ENCODE measurements around the gene HMGB4.

Gene HMGB4

GRCh38 chr1:33848205-33848937 is 15.5 kb upstream of the HMGB4 start:
- DNase-seq (ENCODE audit: low spot score), result no peak

- peak; percentile 19 for DNase-seq (ENCODE audit: low spot score)
Observed at GRCh38 chr1:33849211-33849610, 14.7 kb upstream of the HMGB4 start.

- no peak for DNase-seq (ENCODE audit: low spot score)
Observed at GRCh38 chr1:33850481-33850880, 13.4 kb upstream of the HMGB4 start.

GRCh38 chr1:33852711-33853110 is 11.2 kb upstream of the HMGB4 start:
- DNase-seq (ENCODE audit: low spot score), result no peak

- no peak for DNase-seq (ENCODE audit: low spot score)
Observed at GRCh38 chr1:33853431-33853830, 10.4 kb upstream of the HMGB4 start.

- DNase-seq (ENCODE audit: low spot score), result no peak
Observed at GRCh38 chr1:33854091-33854490, 9.8 kb upstream of the HMGB4 start.

GRCh38 chr1:33860671-33861070 is 3.2 kb upstream of the HMGB4 start:
- DNase-seq (ENCODE audit: low spot score), result peak; percentile 11

GRCh38 chr1:33864460-33865389 is 846 bp downstream of the HMGB4 start:
- peak; percentile 8 for DNase-seq (ENCODE audit: low spot score)

- peak; percentile 71 for DNase-seq (ENCODE audit: low spot score)
Observed at GRCh38 chr1:33866281-33866680, 2.4 kb downstream of the HMGB4 start.

- no peak for DNase-seq (ENCODE audit: low spot score)
Observed at GRCh38 chr1:33867684-33868083, 3.8 kb downstream of the HMGB4 start.

- DNase-seq (ENCODE audit: low spot score), result no peak
Observed at GRCh38 chr1:33872275-33872674, 8.4 kb downstream of the HMGB4 start.

- peak; percentile 75 for DNase-seq (ENCODE audit: low spot score)
Observed at GRCh38 chr1:33872683-33873082, 8.8 kb downstream of the HMGB4 start.

GRCh38 chr1:33874636-33875035 is 10.8 kb downstream of the HMGB4 start:
- no peak for DNase-seq (ENCODE audit: low spot score)

GRCh38 chr1:33875862-33876261 is 12.0 kb downstream of the HMGB4 start:
- no peak for DNase-seq (ENCODE audit: low spot score)

- DNase-seq (ENCODE audit: low spot score), result peak; percentile 58
Observed at GRCh38 chr1:33876970-33877650, 13.2 kb downstream of the HMGB4 start.

GRCh38 chr1:33878392-33878791 is 14.5 kb downstream of the HMGB4 start:
- no peak for DNase-seq (ENCODE audit: low spot score)

GRCh38 chr1:33880305-33880704 is 16.4 kb downstream of the HMGB4 start:
- DNase-seq (ENCODE audit: low spot score), result no peak

GRCh38 chr1:33886496-33886895 is 22.6 kb downstream of the HMGB4 start:
- no peak for DNase-seq (ENCODE audit: low spot score)

GRCh38 chr1:33893147-33893830 is 29.4 kb downstream of the HMGB4 start:
- DNase-seq (ENCODE audit: low spot score), result peak; percentile 40

GRCh38 chr1:33895396-33895795 is 31.5 kb downstream of the HMGB4 start:
- no peak for DNase-seq (ENCODE audit: low spot score)

GRCh38 chr1:33895976-33896375 is 32.1 kb downstream of the HMGB4 start:
- no peak for DNase-seq (ENCODE audit: low spot score)
